ELF-1 (cell line): ENCODE data around the gene OR2H1.

ENCODE experiments used
- DNase-seq: peaks from one replicate; pipeline ENCODE4 v3.0.0-alpha.2; 2016; ENCODE audit warnings: low read depth, low spot score

The OR2H1 gene

GRCh38 chr6:29509711-29510110 lies 52.8 kb downstream of the OR2H1 start:
- no peak for DNase-seq

- DNase-seq = peak; percentile 42
Measured at GRCh38 chr6:29510202-29510601, 53.2 kb downstream of the OR2H1 start.

DNA sequence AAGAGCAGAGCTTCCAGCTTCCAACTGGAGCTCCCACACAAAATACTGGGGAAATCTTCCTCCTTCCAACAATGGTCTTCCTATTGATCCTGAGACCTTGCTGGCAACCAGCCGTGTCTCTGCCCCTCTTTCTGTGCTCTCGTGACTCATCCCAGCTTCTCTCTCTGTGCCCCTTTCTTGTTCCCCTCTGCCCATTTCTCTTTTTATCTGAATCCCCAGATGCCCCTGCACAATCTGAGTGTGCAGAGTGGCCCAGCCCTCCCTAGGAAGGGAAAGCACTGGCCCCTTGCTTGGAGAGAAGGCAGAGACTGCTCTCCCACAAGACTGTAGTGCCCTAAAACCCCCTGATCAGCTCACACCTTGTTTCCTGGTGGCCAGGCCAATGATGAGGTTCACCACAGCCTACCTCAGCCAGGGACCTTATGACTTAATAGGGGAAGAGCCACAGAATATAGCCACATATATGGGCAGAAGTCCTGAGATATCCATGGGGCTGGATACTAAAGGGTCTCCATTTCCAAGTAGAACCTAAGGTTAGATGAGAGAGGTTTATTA lies 53.9 kb downstream of the OR2H1 start:
- no peak for DNase-seq
